DMS 273 treated with DMSO at 0.1 percent for 48 hours (cell line): ENCODE measurements around the gene TMEM271.

Experiments
- DNase-seq: peaks from one replicate; lab custom pipeline; 2025; lab: John Stamatoyannopoulos, UW

The TMEM271 gene, protein sequence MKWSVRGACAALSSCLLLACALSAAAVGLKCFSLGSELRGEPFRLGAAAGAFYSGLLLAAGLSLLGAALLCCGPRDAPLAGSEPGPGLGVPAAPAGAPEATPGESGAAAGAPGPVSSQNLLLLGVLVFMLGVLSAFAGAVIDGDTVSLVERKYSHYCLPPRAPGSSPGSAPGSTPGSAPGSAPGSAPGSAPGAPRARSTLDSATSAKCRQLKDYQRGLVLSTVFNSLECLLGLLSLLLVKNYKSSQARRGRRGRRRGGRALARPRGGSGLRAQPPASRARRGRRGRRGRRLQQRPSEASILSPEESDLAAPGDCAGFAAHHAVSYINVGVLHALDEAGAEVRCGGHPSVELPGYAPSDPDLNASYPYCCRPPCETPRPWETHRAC

GRCh38 chr4:576245-576821 is at the start of gene TMEM271:
TMEM271 (minus strand) TSS chr4:576295; CDS start chr4:576062, 233 bp downstream.
- DNase-seq, result no peak

- no peak for DNase-seq
Measured at GRCh38 chr4:625631-626161, 49.6 kb upstream of the TMEM271 start.

DNA sequence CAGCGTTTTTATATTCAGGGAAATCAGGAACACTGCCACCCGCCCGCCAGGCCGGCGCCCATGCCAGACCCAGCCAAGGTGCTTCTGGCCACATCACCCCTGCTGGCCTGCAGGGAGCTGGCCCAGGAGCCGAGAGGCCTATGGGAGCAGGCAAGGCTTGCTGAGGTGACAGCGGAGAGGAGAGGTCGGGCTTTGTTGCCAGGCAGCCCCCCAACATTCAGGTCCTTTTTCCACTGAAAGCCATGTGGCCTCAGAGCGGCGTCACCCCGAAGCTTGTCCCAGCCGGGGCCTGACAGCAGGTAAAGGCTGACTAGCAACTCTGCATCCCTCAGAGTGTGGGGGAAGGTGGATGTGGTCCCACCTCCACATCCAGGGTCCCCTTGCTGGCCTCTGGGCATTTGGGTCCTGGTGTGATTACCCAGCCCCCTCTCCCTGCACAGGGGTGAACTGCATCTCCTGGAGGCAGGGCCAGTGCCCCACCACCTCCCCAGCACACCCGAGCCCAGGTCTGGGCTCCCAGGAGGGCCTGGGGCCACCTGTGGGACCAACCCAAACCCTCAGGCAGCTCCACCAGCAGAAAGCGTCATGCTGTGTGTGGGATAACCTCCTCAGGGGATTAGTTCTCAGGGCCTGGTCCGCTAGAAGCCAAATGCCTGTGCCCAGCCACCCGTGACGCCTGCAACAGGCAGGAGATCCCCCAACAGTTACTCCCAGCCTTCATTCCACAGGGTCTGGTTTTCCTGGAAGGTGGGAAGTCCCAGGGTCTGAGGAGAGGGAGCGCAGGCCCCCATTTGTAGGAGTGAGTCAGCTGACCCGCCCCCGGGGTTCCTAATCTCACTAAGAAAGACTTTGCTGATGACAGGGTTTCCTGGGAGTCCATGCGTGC is 48.9 kb upstream of the TMEM271 start, which contains the start of gene PDE6B:
PDE6B (plus strand) TSS at position 869 of the 886 bp plus-strand sequence. CDS start 54 bp downstream, outside the sequence.
- DNase-seq, result no peak

GRCh38 chr4:623914-624566 is 47.9 kb upstream of the TMEM271 start:
- DNase-seq, result no peak

- DNase-seq, result no peak
Measured at GRCh38 chr4:622996-623913, 47.2 kb upstream of the TMEM271 start.

- DNase-seq, result no peak
Measured at GRCh38 chr4:622071-622995, 46.2 kb upstream of the TMEM271 start.

DNA sequence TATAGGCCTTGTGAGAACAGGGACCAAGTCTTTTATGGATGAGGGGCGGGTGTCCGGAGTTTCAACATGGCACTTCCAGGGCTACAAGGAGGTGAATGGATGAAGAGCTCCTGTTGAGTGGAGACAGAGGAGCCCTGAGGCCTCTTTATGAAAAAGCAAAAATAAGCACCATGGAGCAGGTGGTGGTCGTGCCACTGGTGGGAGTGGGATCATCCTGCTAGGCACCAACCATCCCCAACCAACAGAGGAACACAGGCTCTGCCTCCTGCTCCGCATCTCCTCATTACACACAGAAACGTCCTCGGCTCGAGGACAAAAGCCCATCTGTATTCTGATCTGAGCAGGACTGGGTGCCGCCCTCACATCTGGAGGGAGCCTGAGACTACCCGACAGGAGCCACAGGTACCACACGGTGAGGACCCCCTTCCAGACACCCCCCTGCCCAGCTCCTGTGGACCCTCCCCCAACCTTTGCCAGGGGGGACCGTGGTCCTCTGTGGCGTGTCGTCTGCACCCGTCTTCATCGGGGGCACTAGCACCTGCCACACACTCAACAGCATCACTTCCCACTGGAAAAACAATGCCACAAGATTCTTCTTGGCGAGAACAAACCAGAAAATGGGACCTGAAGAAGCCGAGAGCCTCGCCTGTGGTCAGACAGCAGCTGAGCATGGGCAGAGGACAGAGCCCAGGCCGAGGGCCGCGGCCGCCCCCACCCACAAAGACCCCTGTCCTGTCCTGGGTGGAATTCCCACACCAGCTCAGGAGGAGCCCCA is 45.4 kb upstream of the TMEM271 start:
- DNase-seq, result no peak

- no peak for DNase-seq
Measured at GRCh38 chr4:620851-621261, 44.8 kb upstream of the TMEM271 start.

GRCh38 chr4:620201-620600 is 44.1 kb upstream of the TMEM271 start:
- no peak for DNase-seq

DNA sequence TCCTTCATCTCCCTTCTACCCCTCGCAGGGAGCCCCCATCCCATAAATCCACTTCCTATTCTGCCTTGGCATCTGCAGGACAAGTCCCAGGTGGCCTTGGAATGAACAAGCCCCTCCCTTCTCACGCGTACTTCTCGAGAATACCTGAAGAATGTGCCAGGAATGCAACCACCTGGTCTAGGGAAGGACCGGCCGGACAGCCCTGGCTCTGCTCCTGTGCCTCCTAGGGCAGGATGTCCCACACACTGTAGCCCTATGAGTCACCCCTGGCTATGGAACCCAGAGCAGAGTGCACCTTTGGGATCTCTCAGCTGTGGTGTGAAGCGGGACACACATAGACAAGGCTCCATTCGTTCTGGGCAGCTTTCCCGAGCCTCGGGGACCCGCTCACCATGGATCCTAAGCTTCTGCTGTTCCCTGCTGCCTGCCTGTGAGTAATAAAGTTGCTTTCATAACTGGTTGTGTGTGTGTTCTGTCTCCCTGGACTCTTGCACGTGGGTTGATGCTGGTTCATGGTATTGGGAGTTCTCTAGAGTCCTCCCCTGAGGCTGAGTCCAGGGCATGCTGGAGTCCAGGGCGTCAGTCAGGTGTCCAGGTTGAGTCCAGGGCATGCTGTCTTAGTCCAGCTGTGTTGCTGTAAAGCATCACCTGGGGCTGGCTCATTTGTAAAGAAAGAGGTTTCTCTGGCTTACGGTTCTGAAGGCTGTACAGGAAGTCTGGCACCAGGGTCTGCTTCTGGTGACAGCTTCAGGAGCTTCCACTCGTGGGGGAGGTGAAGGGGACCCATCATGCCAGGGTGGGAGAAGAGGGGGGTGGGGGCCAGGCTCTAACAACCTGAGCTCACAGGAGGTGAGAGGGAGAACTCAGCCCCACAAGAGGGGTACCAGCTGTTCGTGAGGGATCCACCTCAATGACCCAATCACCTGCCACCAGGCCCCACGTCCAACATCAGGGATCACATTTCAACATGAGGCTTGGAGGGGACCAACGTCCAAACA is 41.8 kb upstream of the TMEM271 start:
- no peak for DNase-seq

DNA sequence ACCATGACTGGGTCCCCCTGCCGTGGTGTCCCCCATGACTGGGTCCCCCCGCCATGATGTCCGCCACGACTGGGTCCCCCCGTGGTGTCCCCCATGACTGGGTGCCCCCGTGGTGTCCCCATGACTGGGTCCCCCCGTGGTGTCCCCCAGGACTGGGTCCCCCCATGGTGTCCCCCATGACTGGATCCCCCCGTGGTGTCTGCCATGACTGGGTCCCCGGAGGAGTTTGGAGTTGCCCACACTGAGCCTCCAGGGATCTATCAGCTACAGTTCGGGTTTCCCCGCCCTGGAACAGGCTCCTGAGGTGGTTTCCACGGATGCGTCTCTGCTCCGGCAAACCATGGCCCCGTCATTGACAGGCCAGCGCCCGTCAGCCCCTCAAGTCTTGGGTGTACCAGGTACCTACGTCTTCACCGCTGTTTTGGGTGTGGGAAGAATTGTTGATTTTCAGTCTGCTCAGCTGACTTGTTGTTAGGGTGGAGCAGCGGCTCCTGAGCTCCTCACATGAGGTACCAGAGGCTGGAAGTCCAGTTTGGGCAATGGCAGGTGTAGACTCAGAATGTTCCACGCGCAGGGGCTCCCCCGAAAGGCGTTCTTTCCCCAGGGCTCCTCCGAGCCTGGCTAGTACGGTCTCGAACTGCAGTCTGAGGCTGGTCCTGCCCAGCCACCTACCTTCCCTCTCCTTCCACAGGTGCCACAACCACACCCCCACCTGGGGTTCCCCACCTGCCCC is 41.0 kb upstream of the TMEM271 start:
- no peak for DNase-seq

GRCh38 chr4:616091-616490 is 40.0 kb upstream of the TMEM271 start:
- peak; percentile 83 for DNase-seq

- no peak for DNase-seq
Measured at GRCh38 chr4:613126-613525, 37.0 kb upstream of the TMEM271 start.

- no peak for DNase-seq
Measured at GRCh38 chr4:612749-613125, 36.6 kb upstream of the TMEM271 start.

GRCh38 chr4:612052-612748 is 36.1 kb upstream of the TMEM271 start:
- DNase-seq, result no peak
